GM19467 (cell line): ENCODE results near the gene PHKG1.
"Not testable (repeated sequence)": the region's sequence is repeated elsewhere in the genome, so short reads cannot be mapped to it uniquely, and the experiment has no call there.

Source experiments
- ATAC-seq: cut with Tn5 transposase; IDR thresholded peaks from one replicate; pipeline ENCODE4 v1.9.1; 2021; ENCODE audit warnings: mild to moderate bottlenecking, moderate library complexity; ENCODE audit not compliant: unreplicated experiment

PHKG1 gene

GRCh38 chr7:56083150-56083785, 9.5 kb downstream of the PHKG1 start:
- ATAC-seq, result no peak

- ATAC-seq, result no peak
Observed at GRCh38 chr7:56081626-56082340, 11.0 kb downstream of the PHKG1 start.

GRCh38 chr7:56080726-56081435, 11.9 kb downstream of the PHKG1 start:
- not testable (repeated sequence) for ATAC-seq

- no peak for ATAC-seq
Observed at GRCh38 chr7:56079450-56080185, 13.1 kb downstream of the PHKG1 start.

- no peak for ATAC-seq
Observed at GRCh38 chr7:56078196-56078595, 14.6 kb downstream of the PHKG1 start.

GRCh38 chr7:56077681-56078080, 15.1 kb downstream of the PHKG1 start:
- no peak for ATAC-seq

- ATAC-seq, result peak; percentile 88
Observed at GRCh38 chr7:56074371-56074791, 18.4 kb downstream of the PHKG1 start.

- ATAC-seq, result not testable (repeated sequence)
Observed at GRCh38 chr7:56066376-56066775, 26.4 kb downstream of the PHKG1 start.

GRCh38 chr7:56063882-56064625, 28.7 kb downstream of the PHKG1 start, which contains the start of gene SUMF2:
TSS of gene SUMF2 (plus strand) at chr7:56064286. CDS start at chr7:56064312, 26 bp downstream.
- ATAC-seq, result peak; percentile 88

GRCh38 chr7:56063500-56063881, 29.3 kb downstream of the PHKG1 start:
- no peak for ATAC-seq

- ATAC-seq, result no peak
Observed at GRCh38 chr7:56062382-56062781, 30.4 kb downstream of the PHKG1 start.

GRCh38 chr7:56053993-56054392, 38.8 kb downstream of the PHKG1 start:
- ATAC-seq, result no peak

GRCh38 chr7:56053379-56053778, 39.4 kb downstream of the PHKG1 start:
- no peak for ATAC-seq

- peak; percentile 96 for ATAC-seq
Observed at GRCh38 chr7:56051339-56052191, 41.2 kb downstream of the PHKG1 start, which contains the start of the genes CCT6A and PSPH. TSS of gene CCT6A (plus strand) at chr7:56051765. CDS start at chr7:56051849, 84 bp downstream. TSS of gene PSPH (minus strand) at chr7:56051444. CDS start at chr7:56021212, 30,232 bp downstream.

GRCh38 chr7:56051053-56051338, 41.8 kb downstream of the PHKG1 start:
- ATAC-seq, result no peak

- not testable (repeated sequence) for ATAC-seq
Observed at GRCh38 chr7:56048763-56049162, 44.0 kb downstream of the PHKG1 start.

GRCh38 chr7:56048245-56048644, 44.5 kb downstream of the PHKG1 start:
- ATAC-seq, result no peak

GRCh38 chr7:56047446-56048116, 45.2 kb downstream of the PHKG1 start:
- ATAC-seq, result not testable (repeated sequence)
